OCI-LY1 (cell line): ENCODE measurements around the gene NYAP1.

Experiments used
- H2AFZ ChIP-seq: fragments of 200-600 bp; sonication (generic), shearing (Covaris generic); 2 replicates; pipeline ENCODE4 v1.6.0; 2014; ENCODE audit warnings: antibody characterized with exemption, mild to moderate bottlenecking, low read length
- H3F3A ChIP-seq: fragments of 200-600 bp; sonication (generic), shearing (Covaris generic); 2 replicates; pipeline ENCODE4 v1.6.0; 2014; ENCODE audit warnings: mild to moderate bottlenecking, antibody characterized with exemption, low read length, moderate library complexity; ENCODE audit not compliant: insufficient read depth
- H3K27ac ChIP-seq: fragments of 200-600 bp; sonication (generic); 2 replicates; pipeline ENCODE4 v1.5.1; 2014; ENCODE audit warnings: low read length, mixed run types, mild to moderate bottlenecking, low read depth; ENCODE audit not compliant: poor library complexity, severe bottlenecking
- H3K27me3 ChIP-seq: fragments of 200-600 bp; sonication (generic); 2 replicates; pipeline ENCODE4 v1.6.0; 2014; ENCODE audit warnings: antibody characterized with exemption, mild to moderate bottlenecking, low read length, moderate library complexity; ENCODE audit not compliant: insufficient read depth
- H3K36me3 ChIP-seq: fragments of 200-600 bp; sonication (generic); 2 replicates; pipeline ENCODE4 v1.6.1; 2014; ENCODE audit warnings: mild to moderate bottlenecking, antibody characterized with exemption, low read length, moderate library complexity, mixed read lengths; ENCODE audit not compliant: insufficient read depth
- H3K4me1 ChIP-seq: fragments of 200-600 bp; sonication (generic); 2 replicates; pipeline ENCODE4 v1.5.1; 2014; ENCODE audit warnings: mild to moderate bottlenecking, low read length, moderate library complexity; ENCODE audit not compliant: insufficient read depth, severe bottlenecking
- H3K4me2 ChIP-seq: fragments of 200-600 bp; sonication (generic), shearing (Covaris generic); 2 replicates; pipeline ENCODE4 v1.6.1; 2014; ENCODE audit warnings: low read length
- H3K4me3 ChIP-seq: fragments of 200-600 bp; sonication (generic); 2 replicates; pipeline ENCODE4 v1.5.1; 2014; ENCODE audit warnings: low read length, low read depth, mild to moderate bottlenecking, mixed read lengths; ENCODE audit not compliant: poor library complexity, severe bottlenecking
- H3K79me2 ChIP-seq: fragments of 200-600 bp; shearing (Covaris generic); 2 replicates; pipeline ENCODE4 v1.6.1; 2016; ENCODE audit warnings: mixed run types, low read length, mixed read lengths; ENCODE audit not compliant: insufficient read depth
- H3K9ac ChIP-seq: fragments of 200-600 bp; sonication (generic), shearing (Covaris generic); 2 replicates; pipeline ENCODE4 v1.6.1; 2014; ENCODE audit warnings: mild to moderate bottlenecking, low read length, mixed read lengths
- H3K9me2 ChIP-seq: fragments of 200-600 bp; sonication (generic), shearing (Covaris generic); 2 replicates; pipeline ENCODE4 v1.6.1; 2014; ENCODE audit warnings: low read depth, mild to moderate bottlenecking, low read length, mixed read lengths
- H3K9me3 ChIP-seq: fragments of 200-600 bp; shearing (Covaris generic); 2 replicates; pipeline ENCODE4 v1.6.1; 2014; ENCODE audit warnings: low read length, mixed read lengths
- H4K20me1 ChIP-seq: fragments of 200-600 bp; sonication (generic), shearing (Covaris generic); 2 replicates; pipeline ENCODE4 v1.6.0; 2016; ENCODE audit warnings: mild to moderate bottlenecking, low read length; ENCODE audit not compliant: insufficient read depth
- EZH2 ChIP-seq: fragments of 200-600 bp; sonication (generic), shearing (Covaris generic); IDR thresholded peaks from 2 replicates; pipeline ENCODE4 v1.8.0; 2017; ENCODE audit warnings: borderline replicate concordance, mixed run types, mild to moderate bottlenecking, antibody characterized with exemption, low read length, moderate library complexity, mixed read lengths
- TF ChIP-seq, protein P1 (sequence below): fragments of 200-600 bp; sonication (generic), shearing (Covaris generic); IDR thresholded peaks from 2 replicates; pipeline ENCODE4 v1.5.1; 2017; ENCODE audit warnings: mild to moderate bottlenecking, antibody characterized with exemption, low read length, moderate library complexity, mixed read lengths

NYAP1 gene

DNA sequence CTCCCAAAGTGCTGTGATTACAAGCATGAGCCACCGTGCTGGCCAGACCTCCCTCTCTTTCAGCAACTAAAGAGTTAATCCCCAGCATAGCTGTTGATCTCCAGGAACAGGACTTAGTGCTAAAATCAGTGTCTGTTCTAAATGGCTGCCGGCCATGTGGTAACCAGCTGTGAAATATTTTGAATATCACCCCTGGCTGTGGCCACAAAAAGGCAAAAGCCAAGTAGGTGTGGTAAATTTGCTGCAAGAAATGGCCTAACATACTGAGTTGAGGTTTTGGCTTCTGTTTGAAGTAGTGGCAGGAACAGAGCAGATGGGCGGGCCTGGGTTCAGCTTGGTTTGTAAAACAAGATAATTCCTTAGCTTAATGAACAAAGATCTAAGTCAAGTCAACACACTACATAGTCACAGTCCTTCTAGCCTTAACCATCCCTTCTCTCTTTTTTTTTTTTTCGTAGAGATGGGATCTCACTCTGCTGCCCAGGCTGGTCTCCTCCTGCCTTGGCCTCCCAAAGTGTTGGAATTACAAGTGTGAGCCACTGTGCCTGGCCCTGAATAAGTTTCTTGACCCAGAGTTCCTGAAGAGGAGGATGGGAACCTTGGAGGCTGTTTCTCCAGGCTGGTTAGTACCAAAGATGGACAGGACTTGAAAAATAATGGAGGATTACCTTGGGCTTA lies 32.5 kb downstream of the NYAP1 start:
- H3K9me2 ChIP-seq = no peaks in the 10 kb centered on the region
- no peak for TF ChIP-seq EZH2
- TF ChIP-seq, protein P1, sequence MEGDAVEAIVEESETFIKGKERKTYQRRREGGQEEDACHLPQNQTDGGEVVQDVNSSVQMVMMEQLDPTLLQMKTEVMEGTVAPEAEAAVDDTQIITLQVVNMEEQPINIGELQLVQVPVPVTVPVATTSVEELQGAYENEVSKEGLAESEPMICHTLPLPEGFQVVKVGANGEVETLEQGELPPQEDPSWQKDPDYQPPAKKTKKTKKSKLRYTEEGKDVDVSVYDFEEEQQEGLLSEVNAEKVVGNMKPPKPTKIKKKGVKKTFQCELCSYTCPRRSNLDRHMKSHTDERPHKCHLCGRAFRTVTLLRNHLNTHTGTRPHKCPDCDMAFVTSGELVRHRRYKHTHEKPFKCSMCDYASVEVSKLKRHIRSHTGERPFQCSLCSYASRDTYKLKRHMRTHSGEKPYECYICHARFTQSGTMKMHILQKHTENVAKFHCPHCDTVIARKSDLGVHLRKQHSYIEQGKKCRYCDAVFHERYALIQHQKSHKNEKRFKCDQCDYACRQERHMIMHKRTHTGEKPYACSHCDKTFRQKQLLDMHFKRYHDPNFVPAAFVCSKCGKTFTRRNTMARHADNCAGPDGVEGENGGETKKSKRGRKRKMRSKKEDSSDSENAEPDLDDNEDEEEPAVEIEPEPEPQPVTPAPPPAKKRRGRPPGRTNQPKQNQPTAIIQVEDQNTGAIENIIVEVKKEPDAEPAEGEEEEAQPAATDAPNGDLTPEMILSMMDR = no peak
- peaks cover 10% of the 10 kb centered on the region; the same call in 1 of the 2 replicates for H3K27me3 ChIP-seq
- no peak overlapping the region for H2AFZ ChIP-seq
- no peak overlapping the region for H3K4me2 ChIP-seq
- H3K9me3 ChIP-seq = no peaks in the 10 kb centered on the region
- H3K79me2 ChIP-seq = no peaks in the 10 kb centered on the region
- no peaks in the 10 kb centered on the region for H3F3A ChIP-seq
- peaks cover 7% of the 10 kb centered on the region for H3K4me1 ChIP-seq
- H3K4me3 ChIP-seq = no peak overlapping the region
- H3K9ac ChIP-seq = no peak overlapping the region
- no peaks in the 10 kb centered on the region for H4K20me1 ChIP-seq
- no peaks in the 10 kb centered on the region for H3K36me3 ChIP-seq
- H3K27ac ChIP-seq = no peak overlapping the region

DNA sequence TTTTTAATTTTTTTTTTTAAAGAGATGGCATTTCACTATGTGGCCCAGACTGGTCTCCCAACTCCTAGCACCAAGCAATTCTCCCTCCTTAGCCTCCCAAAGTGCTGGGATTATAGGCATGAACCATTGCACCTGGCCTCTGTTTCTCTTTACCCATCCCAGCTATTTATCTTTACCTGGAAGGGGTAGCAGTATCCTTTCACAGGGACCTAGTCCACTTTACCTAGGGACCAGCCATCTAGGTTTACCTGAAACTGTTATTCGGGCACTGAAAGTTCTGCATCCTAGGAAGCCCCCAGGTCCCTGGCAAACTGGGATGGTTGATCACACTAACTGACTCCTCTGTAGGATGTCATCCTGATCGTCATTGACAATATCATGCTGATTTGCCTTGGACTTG lies 33.6 kb downstream of the NYAP1 start:
- Histone ChIP-seq H3K79me2 (no peaks in the 10 kb centered on the region), H3K27ac (no peak overlapping the region), H3K4me3 (no peak overlapping the region), H3K4me2 (no peak overlapping the region), H3K27me3 (peaks cover 9% of the 10 kb centered on the region; the same call in 1 of the 2 replicates), H4K20me1 (no peaks in the 10 kb centered on the region), H2AFZ (no peak overlapping the region), H3K36me3 (no peaks in the 10 kb centered on the region), H3K9ac (no peak overlapping the region), H3K9me3 (no peaks in the 10 kb centered on the region), H3K4me1 (peaks cover 7% of the 10 kb centered on the region), H3K9me2 (no peaks in the 10 kb centered on the region), H3F3A (no peaks in the 10 kb centered on the region)
- TF ChIP-seq, protein P1 = no peak
- TF ChIP-seq EZH2 = no peak

DNA sequence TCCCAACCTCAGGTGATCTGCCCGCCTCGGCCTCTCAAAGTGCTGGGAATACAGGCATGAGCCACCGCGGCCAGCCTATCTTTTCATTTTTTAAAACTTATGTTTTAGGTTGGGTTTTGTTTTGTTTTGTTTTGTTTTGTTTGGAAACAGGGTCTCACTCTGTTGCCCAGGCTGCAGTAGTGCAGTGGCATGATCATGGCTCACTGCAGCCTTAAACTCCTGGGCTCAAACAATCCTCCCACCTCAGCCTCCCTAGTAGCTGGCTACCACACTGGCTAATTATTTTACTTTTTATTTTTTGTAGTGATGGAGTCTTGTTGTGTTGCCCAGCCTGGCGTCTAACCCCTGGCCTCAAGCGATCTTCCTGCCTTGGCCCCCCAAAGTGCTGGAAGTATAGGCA lies 35.9 kb downstream of the NYAP1 start:
- TF ChIP-seq EZH2 = no peak
- TF ChIP-seq, protein P1 = no peak
- Histone ChIP-seq H3K9me3 (no peaks in the 10 kb centered on the region), H3K4me2 (no peak overlapping the region), H2AFZ (no peak overlapping the region), H3K9me2 (no peaks in the 10 kb centered on the region), H3K36me3 (no peaks in the 10 kb centered on the region), H3K4me3 (no peak overlapping the region), H3K27me3 (no peaks in the 10 kb centered on the region), H3K27ac (no peak overlapping the region), H4K20me1 (no peaks in the 10 kb centered on the region), H3K4me1 (peaks cover 7% of the 10 kb centered on the region), H3K79me2 (no peaks in the 10 kb centered on the region), H3F3A (no peaks in the 10 kb centered on the region), H3K9ac (no peak overlapping the region)
